Stimulated activated CD4-positive, alpha-beta T cell treated with anti-CD3 and anti-CD28 coated beads, Interleukin-4, amount 100 ng/mL, for 24 hours (primary cell): ENCODE measurements around the gene WDR62.

Source experiments
- DNase-seq: peaks from one replicate; pipeline ENCODE4 v3.0.0-alpha.2; 2020

Gene WDR62

GRCh38 chr19:36054733-36055686, at the start of gene WDR62:
Gene WDR62 (plus strand): TSS chr19:36054897. CDS start chr19:36054972, 75 bp downstream.
- peak; percentile 95 for DNase-seq

DNA sequence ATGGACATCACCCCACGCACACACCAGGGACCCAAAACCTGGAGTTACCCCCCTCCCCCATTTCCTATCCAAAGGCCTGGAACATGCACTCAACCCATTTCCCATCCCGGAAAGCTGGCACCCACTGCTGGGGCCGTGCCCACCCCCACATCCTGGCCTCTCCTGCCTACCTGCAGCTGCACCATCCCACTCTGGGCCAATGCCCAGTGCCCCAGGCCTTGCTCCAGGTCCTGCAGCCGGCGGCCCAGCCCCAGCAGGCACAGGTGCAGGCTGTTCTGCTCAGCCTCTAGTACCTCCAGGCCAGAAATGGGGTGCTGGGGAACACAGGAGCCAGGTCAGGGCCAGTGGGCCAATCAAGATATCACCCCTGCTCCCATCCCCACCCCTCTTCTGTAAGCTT, 47.7 kb upstream of the WDR62 start:
- no peak for DNase-seq

- DNase-seq, result no peak
Observed at GRCh38 chr19:36008336-36008978, 46.2 kb upstream of the WDR62 start, which contains the start of gene SYNE4. Gene SYNE4 (minus strand): TSS chr19:36008813. CDS start chr19:36008681, 132 bp downstream.

GRCh38 chr19:36009220-36009619, 45.5 kb upstream of the WDR62 start:
- DNase-seq, result peak; percentile 55

GRCh38 chr19:36009633-36010379, 44.9 kb upstream of the WDR62 start:
- no peak for DNase-seq

DNA sequence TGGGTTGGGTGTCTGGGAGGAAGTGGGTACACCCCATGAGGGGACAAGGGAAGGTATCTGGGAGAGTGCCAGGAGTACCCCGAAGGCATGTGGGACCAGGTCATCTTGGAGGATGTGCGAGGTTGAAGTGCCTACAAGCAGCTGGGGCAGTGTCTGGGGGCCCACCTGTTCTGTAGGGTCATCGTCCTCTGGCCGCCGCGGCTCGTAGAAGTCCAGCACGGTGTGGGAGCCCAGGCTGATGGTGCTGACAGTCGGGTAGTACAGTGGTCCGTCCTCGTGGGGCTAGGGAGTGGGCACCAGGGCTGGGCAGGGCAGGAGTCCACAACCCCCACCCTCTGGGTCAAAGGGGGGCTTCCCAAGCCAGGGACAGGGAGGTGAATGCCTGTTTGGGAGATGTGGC, 44.3 kb upstream of the WDR62 start:
- DNase-seq, result no peak

DNA sequence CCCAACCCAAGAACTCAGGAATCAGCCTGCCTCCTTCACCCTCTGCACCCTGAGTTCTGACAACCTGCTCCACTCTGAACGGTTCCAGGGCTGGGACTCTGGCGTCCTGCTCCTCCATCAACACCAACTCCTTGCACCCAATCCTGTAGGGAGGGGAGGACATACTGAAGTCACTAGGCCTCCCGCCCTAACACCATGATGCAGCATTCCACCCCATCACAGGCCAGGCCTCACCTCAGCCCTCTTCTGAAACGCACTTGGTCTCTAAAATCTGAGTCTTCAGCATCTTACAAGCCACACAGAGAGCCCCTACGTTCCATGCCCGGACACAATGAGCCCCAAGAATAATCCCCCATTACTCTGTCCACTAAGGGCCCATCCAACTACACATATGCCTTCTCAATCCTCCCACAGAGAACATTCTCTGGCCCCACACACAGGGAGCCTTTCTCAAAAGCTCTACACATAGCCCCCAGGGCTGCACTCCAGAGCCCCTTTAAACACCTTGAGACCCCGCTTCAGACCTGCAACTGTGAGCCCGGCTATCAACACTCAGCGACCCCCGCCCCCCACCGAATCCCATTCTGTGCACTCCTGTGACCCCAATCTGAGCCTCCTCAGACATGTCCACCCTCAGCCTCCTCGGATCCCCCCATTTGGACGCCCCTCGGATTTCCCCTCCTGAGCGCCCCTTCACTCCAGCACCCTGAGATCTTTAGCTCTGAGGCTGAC, 41.3 kb upstream of the WDR62 start:
- DNase-seq, result no peak

DNA sequence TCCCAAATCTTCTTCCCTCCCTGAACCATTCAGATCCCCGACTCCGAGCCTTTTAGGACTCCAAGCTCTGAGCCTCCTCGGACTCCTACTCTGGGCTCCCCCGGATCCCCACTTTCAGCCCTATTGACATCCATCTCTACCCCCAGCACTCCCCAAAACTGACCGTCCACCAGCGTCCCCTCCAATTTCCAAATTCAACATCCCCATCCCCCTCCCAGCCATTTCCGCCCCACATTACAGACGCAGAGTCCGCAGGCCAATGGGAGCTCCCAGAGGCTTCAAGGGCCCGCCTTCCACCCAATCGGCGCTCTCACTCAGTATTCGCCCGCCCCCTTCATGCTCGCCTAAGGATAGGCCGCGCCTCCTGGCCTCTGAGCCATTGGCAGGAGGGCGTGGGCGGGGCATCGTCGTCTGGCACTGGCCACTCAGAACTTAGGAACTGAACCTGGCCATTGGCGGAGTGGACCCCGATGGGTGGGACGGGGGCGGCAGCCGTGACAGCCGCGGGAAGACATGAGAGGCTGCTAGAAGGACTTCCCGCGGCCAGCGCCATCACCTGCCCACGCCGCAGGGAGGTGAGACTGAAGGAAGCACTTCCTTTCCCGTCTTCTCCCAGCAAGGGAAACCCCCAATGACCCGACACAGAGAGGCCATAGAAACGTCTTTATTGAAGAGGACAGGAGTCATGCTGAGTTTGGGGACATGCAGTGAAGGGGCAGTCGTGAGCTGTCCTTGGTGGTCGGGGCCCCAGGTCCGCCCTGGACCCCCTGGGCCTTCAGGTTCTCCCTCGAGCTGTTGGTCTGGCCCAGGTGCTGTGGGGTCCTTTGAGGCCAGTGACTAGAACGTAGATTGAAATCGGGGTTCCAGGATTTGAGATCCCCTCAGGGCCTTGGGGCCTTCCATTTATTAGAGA, 40.4 kb upstream of the WDR62 start, which contains the start of gene ALKBH6:
Gene ALKBH6 (minus strand): TSS at position 202 of the 913 bp plus-strand sequence. CDS start 816 bp downstream, outside the sequence.
- DNase-seq, result peak; percentile 100

DNA sequence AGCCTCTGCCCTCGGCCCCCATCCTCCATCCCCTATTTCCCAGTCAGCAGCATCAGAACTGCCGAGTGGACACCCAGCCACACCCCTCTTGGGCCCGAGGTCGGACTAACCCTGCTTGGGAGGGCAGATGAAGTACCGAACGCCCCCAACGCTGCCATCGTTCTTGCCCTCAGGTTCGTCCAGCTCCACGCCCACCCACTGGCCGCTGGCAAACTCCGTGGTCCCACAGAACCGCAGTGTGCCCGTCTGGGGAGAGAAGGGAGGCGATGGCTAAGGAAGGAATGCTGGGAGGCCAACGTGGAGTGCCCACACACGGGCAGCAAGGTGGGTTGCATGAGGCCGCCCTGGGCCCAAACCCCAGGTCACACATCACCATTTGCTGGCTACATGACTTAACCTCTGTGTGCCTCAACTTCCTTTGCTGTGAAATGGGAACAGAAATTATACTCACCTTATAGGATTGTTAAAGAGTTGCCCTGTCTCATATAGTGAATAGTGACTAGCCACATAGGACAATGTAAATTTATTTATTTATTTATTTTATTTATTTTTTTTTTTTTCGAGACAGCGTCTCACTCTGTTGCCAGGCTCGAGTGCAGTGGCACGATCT, 35.5 kb upstream of the WDR62 start:
- DNase-seq, result no peak

- DNase-seq, result no peak
Observed at GRCh38 chr19:36023432-36023831, 31.3 kb upstream of the WDR62 start.

DNA sequence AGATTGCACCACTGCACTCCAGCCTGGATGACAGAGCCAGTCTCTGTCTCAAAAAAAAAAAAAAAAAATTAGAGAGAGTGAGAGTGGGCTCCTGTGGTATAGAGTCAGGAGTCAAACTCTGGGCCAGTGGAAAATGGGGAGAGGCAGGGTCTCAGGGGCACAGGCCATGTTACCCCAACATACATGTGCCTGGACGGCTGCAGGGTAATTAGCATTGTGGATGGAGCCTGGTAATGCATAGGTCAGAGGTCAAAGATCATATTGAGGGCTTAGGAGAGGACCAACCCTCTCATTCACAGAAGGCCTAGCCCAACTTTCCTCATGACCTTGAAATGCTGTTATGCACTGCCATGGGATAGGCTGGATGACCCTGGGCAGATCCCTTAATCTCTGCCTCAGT, 29.2 kb upstream of the WDR62 start:
- no peak for DNase-seq

- DNase-seq, result no peak
Observed at GRCh38 chr19:36026091-36026876, 28.4 kb upstream of the WDR62 start.

DNA sequence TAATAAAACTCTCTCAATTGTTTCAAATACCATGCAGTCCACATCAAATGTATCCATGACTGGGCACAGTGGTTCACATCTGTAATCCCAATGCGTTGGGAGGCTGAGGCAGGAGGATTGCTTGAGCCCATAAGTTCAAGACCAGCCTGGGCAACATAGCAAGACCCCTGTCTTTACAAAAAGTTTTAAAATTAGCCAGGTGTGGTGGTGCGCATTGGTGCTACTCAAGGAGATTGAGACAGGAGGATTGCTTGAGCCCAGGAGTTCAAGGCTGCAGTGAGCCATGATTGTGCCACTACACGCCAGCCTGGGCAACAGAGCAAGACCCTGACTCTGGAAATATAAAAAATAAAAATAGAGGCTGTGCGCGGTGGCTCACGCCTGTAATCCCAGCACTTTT, 27.0 kb upstream of the WDR62 start:
- DNase-seq, result no peak

- no peak for DNase-seq
Observed at GRCh38 chr19:36028313-36029041, 26.2 kb upstream of the WDR62 start.

DNA sequence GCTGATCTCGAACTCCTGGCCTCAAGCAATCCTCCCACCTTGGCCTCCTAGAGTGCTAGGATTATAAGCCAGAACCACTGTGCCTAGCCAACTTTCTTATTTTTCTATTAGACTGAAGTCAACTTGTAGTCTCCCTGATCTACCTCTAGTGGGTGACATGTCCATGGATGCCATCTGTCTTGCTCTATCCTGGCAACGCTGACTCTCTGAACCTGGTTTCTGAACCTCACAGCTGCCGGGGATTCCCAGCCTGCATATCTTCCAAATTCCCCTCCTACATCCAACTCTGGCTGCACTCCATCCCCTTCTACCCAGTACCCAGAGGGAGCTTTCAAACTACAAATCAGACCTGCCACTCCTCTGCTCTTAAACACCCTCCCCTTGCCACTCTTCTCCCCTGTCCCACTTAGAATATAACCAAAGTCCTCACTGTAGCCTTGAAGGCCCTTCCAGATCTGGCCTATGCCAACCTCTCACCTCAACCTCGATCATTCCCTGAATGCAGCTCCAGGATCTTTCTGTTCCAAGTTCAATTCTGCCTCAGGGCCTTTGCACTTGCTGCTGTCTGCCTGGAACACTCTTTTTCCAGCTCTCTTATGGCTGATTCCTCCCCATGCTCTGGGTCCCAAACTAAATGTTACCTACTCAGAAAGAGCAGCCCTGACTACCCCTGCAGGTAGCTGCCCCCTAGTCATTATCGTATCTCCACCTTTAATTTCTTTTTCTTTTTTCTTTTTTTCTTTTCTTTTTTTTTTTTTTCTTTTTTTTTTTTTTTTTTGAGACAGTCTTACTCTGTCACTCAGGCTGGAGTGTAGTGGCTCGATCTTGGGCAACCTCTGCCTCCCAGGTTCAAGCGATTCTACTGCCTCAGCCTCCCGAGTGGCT, 24.2 kb upstream of the WDR62 start:
- DNase-seq, result no peak

DNA sequence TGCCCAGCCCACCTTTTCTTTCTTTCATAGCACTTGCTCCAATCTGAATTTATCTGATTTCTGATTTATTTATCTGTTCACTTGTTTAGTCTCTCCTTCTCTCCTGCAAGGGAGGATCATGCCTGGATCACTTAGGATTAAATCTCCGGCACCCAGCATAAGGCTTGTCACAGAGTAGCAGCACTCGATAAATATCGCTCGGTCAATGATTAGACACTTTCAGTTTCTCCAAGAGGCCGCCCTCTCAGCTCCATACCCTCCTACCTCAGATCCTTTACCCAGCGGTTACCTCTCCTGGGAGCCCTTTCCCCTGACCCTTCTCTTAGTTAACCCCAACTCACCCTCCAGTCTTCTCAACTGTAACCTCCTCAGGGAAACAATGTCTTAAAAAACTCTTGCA, 23.4 kb upstream of the WDR62 start:
- no peak for DNase-seq

GRCh38 chr19:36032251-36033104, 22.2 kb upstream of the WDR62 start, which contains the start of gene CLIP3:
Gene CLIP3 (minus strand): TSS chr19:36032873. CDS start chr19:36032357, 516 bp downstream.
- DNase-seq, result peak; percentile 24
